ENCODE measurements around the gene FMNL2.

The FMNL2 gene

GRCh38 chr2:152406119-152406835 lies 71.3 kb downstream of the FMNL2 start:
- DNase-seq = no peak

GRCh38 chr2:152406836-152407161 lies 71.8 kb downstream of the FMNL2 start:
- DNase-seq = no peak

- peak; percentile 17 for DNase-seq
These were observed 72.3 kb downstream of the FMNL2 start for GRCh38 chr2:152407204-152407721.

GRCh38 chr2:152407806-152408205 lies 72.8 kb downstream of the FMNL2 start:
- DNase-seq = no peak

GRCh38 chr2:152408254-152408653 lies 73.3 kb downstream of the FMNL2 start:
- no peak for DNase-seq

GRCh38 chr2:152409386-152410164 lies 74.6 kb downstream of the FMNL2 start:
- DNase-seq = no peak

- DNase-seq = no peak
These were observed 75.2 kb downstream of the FMNL2 start for GRCh38 chr2:152410165-152410597.

- DNase-seq = peak; percentile 44
These were observed 76.2 kb downstream of the FMNL2 start for GRCh38 chr2:152411154-152411553.

- no peak for DNase-seq
These were observed 78.5 kb downstream of the FMNL2 start for GRCh38 chr2:152413228-152414030.

- no peak for DNase-seq
These were observed 80.3 kb downstream of the FMNL2 start for GRCh38 chr2:152415231-152415642.

GRCh38 chr2:152415796-152416195 lies 80.8 kb downstream of the FMNL2 start:
- DNase-seq = no peak

GRCh38 chr2:152418688-152419087 lies 83.7 kb downstream of the FMNL2 start:
- no peak for DNase-seq

- no peak for DNase-seq
These were observed 85.0 kb downstream of the FMNL2 start for GRCh38 chr2:152419944-152420343.

GRCh38 chr2:152420363-152420762 lies 85.4 kb downstream of the FMNL2 start:
- DNase-seq = peak; percentile 86

GRCh38 chr2:152420936-152421335 lies 86.0 kb downstream of the FMNL2 start:
- DNase-seq = no peak

GRCh38 chr2:152421521-152422370 lies 86.8 kb downstream of the FMNL2 start:
- peak; percentile 92 for DNase-seq

- no peak for DNase-seq
These were observed 88.7 kb downstream of the FMNL2 start for GRCh38 chr2:152423684-152424083.

GRCh38 chr2:152425765-152426727 lies 91.1 kb downstream of the FMNL2 start:
- no peak for DNase-seq

- no peak for DNase-seq
These were observed 91.8 kb downstream of the FMNL2 start for GRCh38 chr2:152426801-152427200.

GRCh38 chr2:152427902-152428301 lies 92.9 kb downstream of the FMNL2 start:
- DNase-seq = no peak

Data from OCI-M1 (cell line).